Kidney tubule cell (primary cell): Measurements from ENCODE around the gene RNF43.

Experiments
- DNase-seq: peaks from one replicate; pipeline ENCODE4 v3.0.0-alpha.2; 2018; ENCODE audit warnings: low spot score

The RNF43 gene

GRCh38 chr17:58381124-58382035 is 36.0 kb downstream of the RNF43 start:
- peak; percentile 54 for DNase-seq

- DNase-seq = no peak
These were observed 36.9 kb downstream of the RNF43 start for GRCh38 chr17:58380207-58381123.

- no peak for DNase-seq
These were observed 37.9 kb downstream of the RNF43 start for GRCh38 chr17:58379511-58379824.

- DNase-seq = no peak
These were observed 38.4 kb downstream of the RNF43 start for GRCh38 chr17:58378733-58379510.

GRCh38 chr17:58377661-58378060 is 39.7 kb downstream of the RNF43 start:
- no peak for DNase-seq

GRCh38 chr17:58377093-58377601 is 40.2 kb downstream of the RNF43 start:
- DNase-seq = peak; percentile 12

GRCh38 chr17:58376472-58377000 is 40.8 kb downstream of the RNF43 start:
- no peak for DNase-seq

GRCh38 chr17:58375811-58376210 is 41.5 kb downstream of the RNF43 start:
- DNase-seq = no peak

- DNase-seq = no peak
These were observed 42.1 kb downstream of the RNF43 start for GRCh38 chr17:58375256-58375655.

GRCh38 chr17:58373923-58374322 is 43.4 kb downstream of the RNF43 start:
- DNase-seq = no peak

GRCh38 chr17:58373003-58373402 is 44.3 kb downstream of the RNF43 start:
- DNase-seq = no peak

GRCh38 chr17:58371300-58371950 is 45.9 kb downstream of the RNF43 start:
- DNase-seq = no peak

- DNase-seq = no peak
These were observed 46.6 kb downstream of the RNF43 start for GRCh38 chr17:58370716-58371115.

GRCh38 chr17:58370309-58370708 is 47.0 kb downstream of the RNF43 start:
- no peak for DNase-seq

- no peak for DNase-seq
These were observed 47.9 kb downstream of the RNF43 start for GRCh38 chr17:58369214-58370031.

GRCh38 chr17:58368860-58369213 is 48.5 kb downstream of the RNF43 start:
- DNase-seq = no peak
